GM23338 (cell line): Measurements from ENCODE around the gene CFAP251. TPM values are rescaled to one million over a fixed set of nuclear protein-coding genes. Genes with fewer than 3 reads are reported as not detected.

Experiments
- ATAC-seq: fragments of 200-7000 bp; cut with Tn5 transposase; 3 replicates; pipeline ENCODE4 v1.9.1; 2020
- DNase-seq: peaks from one replicate; pipeline ENCODE4 v3.0.0-alpha.2; 2015; ENCODE audit warnings: low spot score
- H2AFZ ChIP-seq: fragments of 200-600 bp; sonication (generic); 2 replicates; pipeline ENCODE4 v1.8.0; 2016; ENCODE audit warnings: antibody characterized with exemption, mild to moderate bottlenecking, moderate library complexity
- H3F3A ChIP-seq: fragments of 200-600 bp; sonication (generic); replicated peaks from 2 replicates; pipeline ENCODE4 v1.8.0; 2017; ENCODE audit warnings: antibody characterized with exemption, mixed run types, low read depth
- H3K27ac ChIP-seq: fragments of 200-600 bp; sonication (generic); 2 replicates; pipeline ENCODE4 v1.6.1; 2016; ENCODE audit warnings: low read depth
- H3K27me3 ChIP-seq: fragments of 200-600 bp; sonication (generic); 2 replicates; pipeline ENCODE4 v1.8.0; 2016; ENCODE audit warnings: mild to moderate bottlenecking, mixed run types, moderate library complexity; ENCODE audit not compliant: insufficient read depth
- H3K36me3 ChIP-seq: fragments of 200-600 bp; sonication (generic); 2 replicates; pipeline ENCODE4 v1.8.0; 2016; ENCODE audit warnings: mild to moderate bottlenecking; ENCODE audit not compliant: insufficient read depth
- H3K4me1 ChIP-seq: fragments of 200-600 bp; sonication (generic); 2 replicates; pipeline ENCODE4 v1.8.0; 2016; ENCODE audit warnings: mild to moderate bottlenecking, moderate library complexity; ENCODE audit not compliant: insufficient read depth
- H3K4me2 ChIP-seq: fragments of 200-600 bp; sonication (generic); 2 replicates; pipeline ENCODE4 v1.7.1; 2017; ENCODE audit warnings: mixed run types
- H3K4me3 ChIP-seq: fragments of 200-600 bp; sonication (generic); 2 replicates; pipeline ENCODE4 v1.6.1; 2016; ENCODE audit warnings: mixed run types
- H3K79me2 ChIP-seq: fragments of 200-600 bp; sonication (generic); replicated peaks from 2 replicates; pipeline ENCODE4 v1.8.0; 2017; ENCODE audit warnings: mild to moderate bottlenecking; ENCODE audit not compliant: insufficient read depth
- H3K9me2 ChIP-seq: fragments of 200-600 bp; sonication (generic); 2 replicates; pipeline ENCODE4 v1.8.0; 2017; ENCODE audit not compliant: insufficient read depth
- H4K20me1 ChIP-seq: fragments of 200-600 bp; sonication (generic); replicated peaks from 2 replicates; pipeline ENCODE4 v1.8.0; 2017; ENCODE audit warnings: mild to moderate bottlenecking; ENCODE audit not compliant: insufficient read depth
- H3K27ac Mint-ChIP-seq: 2 replicates; pipeline ENCODE4 v1.8.0; 2020; ENCODE audit warnings: inconsistent platforms, mild to moderate bottlenecking, moderate library complexity, mixed read lengths
- H3K27me3 Mint-ChIP-seq: 3 replicates; pipeline ENCODE4 v1.8.0; 2022; ENCODE audit warnings: low read depth, mild to moderate bottlenecking, moderate library complexity, mixed read lengths, inconsistent platforms; ENCODE audit not compliant: insufficient read depth, poor library complexity
- H3K36me3 Mint-ChIP-seq: 3 replicates; pipeline ENCODE4 v1.8.0; 2021; ENCODE audit warnings: low read depth, mild to moderate bottlenecking, inconsistent platforms, moderate library complexity, mixed read lengths
- H3K4me1 Mint-ChIP-seq: 3 replicates; pipeline ENCODE4 v1.8.0; 2020; ENCODE audit warnings: mild to moderate bottlenecking, inconsistent platforms, mixed read lengths
- H3K4me3 Mint-ChIP-seq: 3 replicates; pipeline ENCODE4 v1.8.0; 2021; ENCODE audit warnings: moderate library complexity, mild to moderate bottlenecking, inconsistent platforms, mixed read lengths
- H3K9me3 Mint-ChIP-seq: 3 replicates; pipeline ENCODE4 v1.8.0; 2020; ENCODE audit warnings: moderate library complexity, mild to moderate bottlenecking, inconsistent platforms, mixed read lengths
- EZH2 ChIP-seq: fragments of 200-600 bp; sonication (generic); IDR thresholded peaks from one replicate; pipeline ENCODE4 v1.8.0; 2017; ENCODE audit warnings: antibody characterized with exemption, mild to moderate bottlenecking, low read depth; ENCODE audit not compliant: unreplicated experiment
- EZH2phosphoT487 ChIP-seq: fragments of 200-600 bp; sonication (generic); IDR thresholded peaks from one replicate; pipeline ENCODE4 v1.8.1; 2018; ENCODE audit warnings: antibody characterized with exemption; ENCODE audit not compliant: unreplicated experiment
- POLR2AphosphoS5 ChIP-seq: IDR thresholded peaks from 2 replicates; pipeline ENCODE4 v1.6.1; 2016; ENCODE audit warnings: antibody characterized with exemption, low read depth
- STAT1 ChIP-seq: IDR thresholded peaks from one replicate; pipeline ENCODE4 v1.6.1; 2016; ENCODE audit warnings: antibody characterized with exemption; ENCODE audit not compliant: unreplicated experiment
- polyA plus RNA-seq: library from polyadenylated mRNA; unstranded; fragments of >200 nt; fragmentation: Nextera tagmentation; extraction: Ambion mirVana; gene quantifications from 2 replicates; pipeline ENCODE4 v1.2.1, GENCODE V29; 2016
- total RNA-seq: library from RNA; depleted of rRNA; stranded (reverse); fragments of >200 nt; shearing (Covaris generic); gene quantifications from 2 replicates; pipeline ENCODE4 v1.2.3, GENCODE V29; 2014
- TF ChIP-seq, protein P1 (sequence below): IDR thresholded peaks from one replicate; pipeline ENCODE4 v1.6.1; 2018; ENCODE audit warnings: antibody characterized with exemption; ENCODE audit not compliant: unreplicated experiment
- TF ChIP-seq, protein P2 (sequence below), 2 experiments: fragments of 200-600 bp in 1 of 2; sonication (generic) in 1 of 2; conservative IDR thresholded peaks; 2 replicates each; pipeline versions ENCODE4 v1.5.1 to v1.6.1; 2016 to 2017; ENCODE audit warnings: antibody characterized with exemption in 2 of 2, low read depth in 2 of 2, mild to moderate bottlenecking in 2 of 2, moderate library complexity in 1 of 2

The CFAP251 gene
- total and polyA plus RNA-seq, 2 experiments from 2014 or later = 1.4 to 2.5 TPM

DNA sequence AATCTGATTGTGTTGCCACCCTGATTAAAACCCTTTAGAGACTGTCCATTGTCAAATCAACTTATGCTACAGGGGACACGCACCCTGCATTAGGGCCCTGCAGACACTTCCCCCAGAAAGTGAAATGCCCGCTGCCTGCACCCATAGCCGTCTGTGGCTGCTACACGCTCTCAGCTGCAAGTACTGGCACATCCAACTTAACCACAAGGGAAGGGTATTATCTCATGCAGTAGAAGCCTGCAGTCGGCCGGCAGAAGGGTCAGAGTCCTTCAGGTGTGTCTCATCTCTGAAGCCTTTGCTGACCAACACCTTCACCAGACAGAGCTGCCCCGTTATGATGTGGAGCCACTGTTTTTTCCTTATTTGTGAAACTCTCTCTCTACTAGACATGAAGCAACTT, 20.8 kb downstream of the CFAP251 start (continued):
- TF ChIP-seq, protein P1, sequence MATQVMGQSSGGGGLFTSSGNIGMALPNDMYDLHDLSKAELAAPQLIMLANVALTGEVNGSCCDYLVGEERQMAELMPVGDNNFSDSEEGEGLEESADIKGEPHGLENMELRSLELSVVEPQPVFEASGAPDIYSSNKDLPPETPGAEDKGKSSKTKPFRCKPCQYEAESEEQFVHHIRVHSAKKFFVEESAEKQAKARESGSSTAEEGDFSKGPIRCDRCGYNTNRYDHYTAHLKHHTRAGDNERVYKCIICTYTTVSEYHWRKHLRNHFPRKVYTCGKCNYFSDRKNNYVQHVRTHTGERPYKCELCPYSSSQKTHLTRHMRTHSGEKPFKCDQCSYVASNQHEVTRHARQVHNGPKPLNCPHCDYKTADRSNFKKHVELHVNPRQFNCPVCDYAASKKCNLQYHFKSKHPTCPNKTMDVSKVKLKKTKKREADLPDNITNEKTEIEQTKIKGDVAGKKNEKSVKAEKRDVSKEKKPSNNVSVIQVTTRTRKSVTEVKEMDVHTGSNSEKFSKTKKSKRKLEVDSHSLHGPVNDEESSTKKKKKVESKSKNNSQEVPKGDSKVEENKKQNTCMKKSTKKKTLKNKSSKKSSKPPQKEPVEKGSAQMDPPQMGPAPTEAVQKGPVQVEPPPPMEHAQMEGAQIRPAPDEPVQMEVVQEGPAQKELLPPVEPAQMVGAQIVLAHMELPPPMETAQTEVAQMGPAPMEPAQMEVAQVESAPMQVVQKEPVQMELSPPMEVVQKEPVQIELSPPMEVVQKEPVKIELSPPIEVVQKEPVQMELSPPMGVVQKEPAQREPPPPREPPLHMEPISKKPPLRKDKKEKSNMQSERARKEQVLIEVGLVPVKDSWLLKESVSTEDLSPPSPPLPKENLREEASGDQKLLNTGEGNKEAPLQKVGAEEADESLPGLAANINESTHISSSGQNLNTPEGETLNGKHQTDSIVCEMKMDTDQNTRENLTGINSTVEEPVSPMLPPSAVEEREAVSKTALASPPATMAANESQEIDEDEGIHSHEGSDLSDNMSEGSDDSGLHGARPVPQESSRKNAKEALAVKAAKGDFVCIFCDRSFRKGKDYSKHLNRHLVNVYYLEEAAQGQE = no peak
- TF ChIP-seq EZH2phosphoT487 (no peak), POLR2AphosphoS5 (no peak), STAT1 (no peak)

DNA sequence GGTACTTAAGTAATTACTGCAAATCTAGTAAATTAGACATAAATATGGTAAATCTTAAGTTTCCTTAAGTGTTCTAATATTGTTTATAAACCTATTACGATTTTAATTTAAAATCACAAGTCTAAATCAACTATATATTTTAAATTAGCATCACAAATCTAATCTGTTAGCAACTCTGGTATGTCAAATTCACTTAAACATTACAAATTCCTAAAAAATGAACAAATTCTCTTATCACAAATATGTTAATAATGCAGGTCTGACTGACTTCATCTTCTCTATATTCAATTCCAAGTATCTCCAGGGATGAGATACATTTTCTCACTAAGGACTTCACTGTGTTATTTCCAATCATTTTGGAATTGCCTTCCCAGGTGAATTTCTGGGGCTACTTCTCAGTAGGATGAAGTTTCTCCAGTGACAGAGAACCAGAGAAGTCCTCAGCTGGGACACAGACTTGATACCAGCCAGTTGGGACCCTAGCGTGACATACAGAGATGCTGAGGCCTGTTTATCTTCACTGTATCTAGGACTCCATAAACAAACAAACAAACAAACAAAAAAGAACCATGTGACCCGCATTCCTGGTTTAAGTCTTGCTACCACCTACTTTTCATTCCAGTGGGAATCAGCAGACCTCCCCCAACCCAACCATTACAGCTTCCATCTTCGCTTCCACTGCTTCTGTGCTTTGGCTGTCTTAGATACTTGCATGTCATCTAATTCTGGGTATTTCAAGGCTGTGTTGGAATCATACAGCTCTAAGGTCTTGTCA, 21.8 kb downstream of the CFAP251 start:
- Histone ChIP-seq H2AFZ (no peak overlapping the region), H3K27me3 (no peaks in the 10 kb centered on the region), H3K27ac (no peak overlapping the region), H3F3A (no peaks in the 10 kb centered on the region), H3K9me2 (no peaks in the 10 kb centered on the region), H4K20me1 (no peaks in the 10 kb centered on the region), H3K36me3 (no peaks in the 10 kb centered on the region; the same call in 1 of the 2 replicates), H3K4me1 (no peaks in the 10 kb centered on the region), H3K79me2 (no peaks in the 10 kb centered on the region), H3K4me3 (no peak overlapping the region), H3K4me2 (no peak overlapping the region)
- Mint-ChIP-seq H3K27me3 (no peaks in the 10 kb centered on the region), H3K27ac (no peak overlapping the region), H3K4me3 (no peak overlapping the region), H3K9me3 (no peaks in the 10 kb centered on the region; the same call in 2 of the 3 replicates), H3K4me1 (peaks cover 5% of the 10 kb centered on the region; the same call in 2 of the 3 replicates), H3K36me3 (0 out of 3 replicates have a peak, but pooled peaks cover 4% of the 10 kb centered on the region)
- ATAC-seq (no peak), DNase-seq (peak; percentile 51)
- TF ChIP-seq POLR2AphosphoS5 (no peak), EZH2phosphoT487 (no peak), STAT1 (no peak), EZH2 (no peak)
- TF ChIP-seq, protein P2, sequence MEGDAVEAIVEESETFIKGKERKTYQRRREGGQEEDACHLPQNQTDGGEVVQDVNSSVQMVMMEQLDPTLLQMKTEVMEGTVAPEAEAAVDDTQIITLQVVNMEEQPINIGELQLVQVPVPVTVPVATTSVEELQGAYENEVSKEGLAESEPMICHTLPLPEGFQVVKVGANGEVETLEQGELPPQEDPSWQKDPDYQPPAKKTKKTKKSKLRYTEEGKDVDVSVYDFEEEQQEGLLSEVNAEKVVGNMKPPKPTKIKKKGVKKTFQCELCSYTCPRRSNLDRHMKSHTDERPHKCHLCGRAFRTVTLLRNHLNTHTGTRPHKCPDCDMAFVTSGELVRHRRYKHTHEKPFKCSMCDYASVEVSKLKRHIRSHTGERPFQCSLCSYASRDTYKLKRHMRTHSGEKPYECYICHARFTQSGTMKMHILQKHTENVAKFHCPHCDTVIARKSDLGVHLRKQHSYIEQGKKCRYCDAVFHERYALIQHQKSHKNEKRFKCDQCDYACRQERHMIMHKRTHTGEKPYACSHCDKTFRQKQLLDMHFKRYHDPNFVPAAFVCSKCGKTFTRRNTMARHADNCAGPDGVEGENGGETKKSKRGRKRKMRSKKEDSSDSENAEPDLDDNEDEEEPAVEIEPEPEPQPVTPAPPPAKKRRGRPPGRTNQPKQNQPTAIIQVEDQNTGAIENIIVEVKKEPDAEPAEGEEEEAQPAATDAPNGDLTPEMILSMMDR (conservative IDR thresholded peaks at IDR 0.05; ENCODE audit: low read depth in 2 of 2) = no peak
- TF ChIP-seq, protein P1 = no peak
